HEK293T (cell line): ENCODE results near the gene MIOX.

Source experiments
- CTCF ChIA-PET: fragments of 350-600 bp; formaldehyde crosslinking; extraction: SDS; loops from one replicate; lab custom pipeline; 2021; ENCODE audit warnings: antibody characterized with exemption, inconsistent platforms; lab: Yijun Ruan, JAX
- POLR2A ChIA-PET: fragments of 350-600 bp; formaldehyde crosslinking; extraction: SDS; loops from one replicate; lab custom pipeline; 2020; ENCODE audit warnings: antibody characterized with exemption, inconsistent platforms; lab: Yijun Ruan, JAX
- DNase-seq: peaks from one replicate; pipeline ENCODE4 v3.0.0; 2012; ENCODE audit warnings: mixed read lengths; ENCODE audit errors: extremely low spot score
- ARNT ChIP-seq: fragments of 450-650 bp; IDR thresholded peaks from 2 replicates; pipeline ENCODE4 v1.6.1; 2017; ENCODE audit warnings: mild to moderate bottlenecking
- BHLHE40 ChIP-seq: fragments of 450-650 bp; IDR thresholded peaks from 2 replicates; pipeline ENCODE4 v1.6.1; 2016; ENCODE audit warnings: mild to moderate bottlenecking, moderate library complexity, borderline replicate concordance
- CTBP1 ChIP-seq: fragments of 450-650 bp; IDR thresholded peaks from 2 replicates; pipeline ENCODE4 v1.6.1; 2016; ENCODE audit warnings: borderline replicate concordance
- ELF4 ChIP-seq: fragments of 450-650 bp; IDR thresholded peaks from 2 replicates; pipeline ENCODE4 v1.6.1; 2017; ENCODE audit warnings: antibody characterized with exemption
- FOXA1 ChIP-seq: fragments of 450-650 bp; IDR thresholded peaks from 2 replicates; pipeline ENCODE4 v1.6.1; 2016; ENCODE audit warnings: mild to moderate bottlenecking
- FOXK2 ChIP-seq: fragments of 450-650 bp; IDR thresholded peaks from 2 replicates; pipeline ENCODE4 v1.6.1; 2016; ENCODE audit warnings: mild to moderate bottlenecking
- FOXM1 ChIP-seq: fragments of 450-650 bp; IDR thresholded peaks from 2 replicates; pipeline ENCODE4 v1.6.1; 2017; ENCODE audit warnings: mild to moderate bottlenecking, borderline replicate concordance
- HDGF ChIP-seq: fragments of 450-650 bp; IDR thresholded peaks from 2 replicates; pipeline ENCODE4 v1.6.1; 2017; ENCODE audit warnings: antibody characterized with exemption, borderline replicate concordance
- L3MBTL2 ChIP-seq: fragments of 450-650 bp; conservative IDR thresholded peaks from 2 replicates; pipeline ENCODE4 v1.6.1; 2016; ENCODE audit warnings: mild to moderate bottlenecking
- LEF1 ChIP-seq: fragments of 450-650 bp; IDR thresholded peaks from 2 replicates; pipeline ENCODE4 v1.6.1; 2017; ENCODE audit warnings: mild to moderate bottlenecking, borderline replicate concordance
- NFRKB ChIP-seq: fragments of 450-650 bp; IDR thresholded peaks from 2 replicates; pipeline ENCODE4 v1.6.1; 2016; ENCODE audit warnings: mild to moderate bottlenecking, moderate library complexity
- SP1 ChIP-seq: fragments of 450-650 bp; IDR thresholded peaks from 2 replicates; pipeline ENCODE4 v1.6.1; 2017
- SUZ12 ChIP-seq: fragments of 450-650 bp; IDR thresholded peaks from 2 replicates; pipeline ENCODE4 v1.6.1; 2016; ENCODE audit warnings: mild to moderate bottlenecking
- TARDBP ChIP-seq: fragments of 450-650 bp; IDR thresholded peaks from 2 replicates; pipeline ENCODE4 v1.6.1; 2016
- ZNF384 ChIP-seq: fragments of 450-650 bp; IDR thresholded peaks from 2 replicates; pipeline ENCODE4 v1.6.1; 2016
- TF ChIP-seq, protein P1 (sequence below): fragments of 450-650 bp; IDR thresholded peaks from 2 replicates; pipeline ENCODE4 v1.6.1; 2016

MIOX gene

DNA sequence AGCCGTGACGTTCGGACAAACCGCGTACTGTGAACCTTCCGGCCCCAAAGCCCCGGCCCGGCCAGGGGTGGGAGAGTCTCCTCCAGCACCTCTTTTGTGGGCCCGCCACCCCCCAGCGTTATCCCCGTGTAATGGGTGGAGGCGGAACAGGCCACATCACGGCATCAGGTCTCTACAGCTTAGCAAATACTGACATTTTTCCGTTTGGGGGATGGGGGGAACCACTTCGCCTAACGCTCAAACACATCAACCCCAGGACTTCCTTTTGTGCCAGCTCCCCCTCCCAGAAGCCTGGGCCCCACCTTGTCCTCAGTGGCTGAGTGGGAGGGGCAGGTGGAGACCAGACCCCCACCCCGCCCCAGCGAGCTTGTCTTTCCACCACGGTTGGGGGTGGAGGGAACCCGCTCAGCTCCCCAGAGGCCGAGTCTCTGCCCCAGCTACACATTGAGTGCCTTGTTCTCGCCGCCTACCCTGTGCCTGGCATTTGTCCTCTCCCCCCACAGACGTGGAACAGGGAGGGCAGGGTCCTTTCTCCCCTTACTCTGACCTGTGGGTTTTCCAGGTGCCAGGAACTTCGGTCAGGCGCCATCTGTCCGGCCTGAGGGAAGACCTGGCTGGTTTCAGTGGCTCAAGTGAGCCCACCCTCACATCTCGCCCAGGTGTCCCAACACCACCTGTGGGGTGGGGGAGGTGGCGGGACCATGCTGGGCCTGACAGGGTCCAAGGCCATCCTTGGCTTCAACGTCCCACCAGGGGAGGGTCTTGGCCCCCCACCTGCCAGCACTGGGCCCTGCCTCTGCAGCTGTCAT is 41.4 kb upstream of the MIOX start:
- DNase-seq, result no peak
- POLR2A ChIA-PET, result interaction anchor here (1.8 kb wide), 1 partner anchor 10 kb away, joined by 7 read pairs; no protein-coding TSS in a partner anchor
- TF ChIP-seq BHLHE40 (no peak), TARDBP (no peak), CTBP1 (no peak), SP1 (no peak), NFRKB (no peak), ARNT (no peak), L3MBTL2 (no peak), LEF1 (no peak), ZNF384 (no peak), SUZ12 (no peak)
- TF ChIP-seq, protein P1, sequence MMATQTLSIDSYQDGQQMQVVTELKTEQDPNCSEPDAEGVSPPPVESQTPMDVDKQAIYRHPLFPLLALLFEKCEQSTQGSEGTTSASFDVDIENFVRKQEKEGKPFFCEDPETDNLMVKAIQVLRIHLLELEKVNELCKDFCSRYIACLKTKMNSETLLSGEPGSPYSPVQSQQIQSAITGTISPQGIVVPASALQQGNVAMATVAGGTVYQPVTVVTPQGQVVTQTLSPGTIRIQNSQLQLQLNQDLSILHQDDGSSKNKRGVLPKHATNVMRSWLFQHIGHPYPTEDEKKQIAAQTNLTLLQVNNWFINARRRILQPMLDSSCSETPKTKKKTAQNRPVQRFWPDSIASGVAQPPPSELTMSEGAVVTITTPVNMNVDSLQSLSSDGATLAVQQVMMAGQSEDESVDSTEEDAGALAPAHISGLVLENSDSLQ, result no peak
- CTCF ChIA-PET, result no interaction called here

DNA sequence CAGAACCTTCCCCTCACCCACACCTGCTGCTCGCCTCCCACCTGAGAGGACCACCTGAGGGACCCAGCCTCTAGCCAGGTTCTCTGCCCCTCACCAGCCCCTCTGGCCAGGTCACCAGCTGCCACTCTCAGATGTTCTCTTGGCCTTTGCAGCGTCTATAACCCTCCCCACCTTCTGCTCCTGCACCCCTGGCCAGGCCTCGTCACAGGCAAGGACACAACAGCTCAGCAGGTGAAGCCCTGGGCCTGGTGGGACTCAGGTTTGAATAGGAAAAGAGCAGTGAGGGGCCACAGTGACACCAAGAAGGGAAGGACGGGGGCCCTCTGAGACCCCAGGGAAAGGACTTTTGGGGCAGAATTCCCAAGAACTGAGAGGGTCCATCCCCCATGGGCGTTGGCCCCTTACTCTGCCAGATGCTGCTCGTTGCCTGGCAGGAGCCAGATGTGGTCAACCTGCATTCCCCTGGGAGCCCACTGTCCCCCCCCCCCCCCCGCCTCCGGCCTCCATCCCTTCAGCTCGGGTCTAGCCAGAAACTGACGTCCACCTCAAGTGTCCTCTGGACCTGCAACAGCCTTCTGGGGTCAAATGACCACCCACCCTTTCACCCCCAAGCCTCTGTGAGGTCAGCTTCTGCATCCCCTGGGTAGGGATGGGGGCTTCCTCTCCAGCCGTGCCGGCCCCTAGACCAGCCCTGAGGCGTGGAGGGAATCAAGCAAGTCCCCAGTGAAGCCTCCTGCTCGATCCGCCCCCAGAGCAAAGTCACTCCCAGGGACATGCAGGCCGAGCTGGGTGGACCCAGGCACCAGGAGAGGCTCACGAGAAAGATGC is 40.6 kb upstream of the MIOX start:
- no peak for DNase-seq
- CTCF ChIA-PET, result no interaction called here
- POLR2A ChIA-PET, result interaction anchor here (1.8 kb wide), 1 partner anchor 11 kb away, joined by 7 read pairs; no protein-coding TSS in a partner anchor
- TF ChIP-seq TARDBP, result no peak

DNA sequence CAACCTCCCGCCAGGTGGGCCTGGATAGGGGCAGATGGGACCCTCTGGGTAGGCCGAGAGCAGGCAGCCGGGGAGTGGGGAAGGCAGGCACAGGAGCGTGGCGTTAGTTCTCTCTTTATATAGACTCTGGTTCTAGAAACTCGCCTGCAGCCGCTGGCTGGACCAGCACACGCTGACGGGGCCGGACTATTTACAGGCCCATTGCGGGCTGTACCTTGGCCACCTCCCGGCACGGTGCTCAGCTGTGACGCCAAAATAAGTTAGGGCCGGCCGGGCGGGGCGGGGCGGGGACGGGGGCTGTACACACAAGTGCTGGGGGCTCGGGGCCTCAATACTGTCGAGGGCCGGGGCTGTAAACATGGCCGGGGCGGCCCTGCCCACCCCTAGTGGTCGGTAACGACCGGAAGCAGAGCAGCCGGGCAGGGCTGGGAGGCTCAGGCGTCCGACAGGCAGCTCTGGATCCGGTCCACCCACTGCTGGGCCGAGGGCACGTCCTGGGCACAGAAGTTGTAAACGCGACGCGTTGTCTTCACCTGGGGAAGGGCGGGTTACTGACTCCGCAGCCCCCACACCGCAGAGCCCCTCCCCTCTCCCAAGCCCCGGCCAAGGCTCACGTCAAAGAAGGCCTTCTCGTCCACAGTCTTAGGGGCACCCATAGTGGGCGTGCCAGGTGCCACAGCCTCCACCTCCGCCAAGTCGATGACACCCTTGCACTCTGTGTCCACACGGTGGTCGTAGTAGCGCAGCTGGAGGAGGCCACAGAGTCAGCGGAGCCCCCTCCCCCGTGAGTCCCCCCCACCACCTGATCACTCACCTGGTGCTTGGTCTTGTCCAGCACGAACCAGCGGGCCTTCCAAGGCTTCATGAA is 39.7 kb upstream of the MIOX start:
- no peak for DNase-seq
- TF ChIP-seq TARDBP, result no peak
- TF ChIP-seq ELF4, result no peak
- TF ChIP-seq SP1, result no peak
- TF ChIP-seq ARNT, result no peak
- no peak for TF ChIP-seq HDGF
- TF ChIP-seq FOXM1, result no peak
- no peak for TF ChIP-seq FOXK2
- no peak for TF ChIP-seq ZNF384
- no peak for TF ChIP-seq NFRKB
- TF ChIP-seq L3MBTL2, result no peak
- no peak for TF ChIP-seq SUZ12
- no peak for TF ChIP-seq LEF1
- no peak for TF ChIP-seq BHLHE40
- no peak for TF ChIP-seq CTBP1
- no peak for TF ChIP-seq FOXA1
- TF ChIP-seq, protein P1, result no peak
- ChIA-PET POLR2A (no interaction called here), CTCF (no interaction called here)

DNA sequence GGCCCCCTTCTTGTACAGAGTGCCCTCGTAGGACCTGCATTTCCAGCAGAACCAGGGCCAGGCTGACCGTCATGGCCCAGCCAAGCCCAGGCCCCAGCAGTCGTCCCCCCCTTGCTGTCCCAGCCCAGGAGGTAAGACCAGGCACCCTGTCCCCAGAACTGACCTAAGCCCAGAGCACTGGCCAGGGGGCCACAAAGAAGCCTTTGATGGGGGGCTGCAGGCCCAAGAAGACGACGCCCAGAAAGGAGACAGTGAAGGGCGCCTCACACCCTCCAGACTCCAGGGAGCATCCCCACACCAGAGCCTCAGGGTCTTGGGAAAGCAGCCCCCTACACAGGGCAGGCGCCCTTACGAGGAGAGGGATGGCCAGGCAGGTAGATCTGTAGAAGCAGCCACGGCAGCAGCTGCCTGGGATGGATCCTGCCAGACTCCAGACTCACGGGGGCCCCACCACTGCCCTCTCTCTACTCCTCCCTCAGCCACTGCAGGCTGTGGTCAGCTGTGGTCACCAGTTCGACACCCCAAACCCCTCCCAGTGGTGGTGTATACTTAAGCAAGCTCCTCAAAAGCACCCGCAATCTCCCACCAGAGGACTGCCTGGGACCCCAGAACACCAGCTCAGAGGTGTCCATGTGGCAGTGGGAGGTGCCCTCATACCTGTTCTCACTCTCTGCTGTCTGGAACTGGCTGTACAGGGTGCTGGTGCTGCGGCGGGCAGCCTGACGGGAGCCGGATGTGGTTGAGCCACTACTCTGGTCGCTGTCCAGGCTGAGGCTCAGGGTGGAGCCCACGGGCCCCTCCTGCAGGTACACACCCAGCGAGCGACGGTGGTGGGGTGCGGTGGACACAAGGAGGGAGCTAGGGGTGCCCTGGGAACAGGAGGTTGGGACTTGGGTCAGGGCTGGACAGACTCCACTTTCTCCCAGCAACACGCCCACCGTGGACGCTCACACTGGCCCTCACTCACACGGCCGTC is 38.8 kb upstream of the MIOX start:
- TF ChIP-seq FOXA1 (no peak), FOXM1 (no peak), ARNT (no peak), CTBP1 (no peak), SP1 (no peak), BHLHE40 (no peak), ELF4 (no peak), SUZ12 (no peak), ZNF384 (no peak), TARDBP (no peak), LEF1 (no peak), L3MBTL2 (no peak), HDGF (no peak), FOXK2 (no peak), NFRKB (no peak)
- TF ChIP-seq, protein P1, result no peak
- ChIA-PET CTCF (no interaction called here), POLR2A (no interaction called here)
- no peak for DNase-seq

DNA sequence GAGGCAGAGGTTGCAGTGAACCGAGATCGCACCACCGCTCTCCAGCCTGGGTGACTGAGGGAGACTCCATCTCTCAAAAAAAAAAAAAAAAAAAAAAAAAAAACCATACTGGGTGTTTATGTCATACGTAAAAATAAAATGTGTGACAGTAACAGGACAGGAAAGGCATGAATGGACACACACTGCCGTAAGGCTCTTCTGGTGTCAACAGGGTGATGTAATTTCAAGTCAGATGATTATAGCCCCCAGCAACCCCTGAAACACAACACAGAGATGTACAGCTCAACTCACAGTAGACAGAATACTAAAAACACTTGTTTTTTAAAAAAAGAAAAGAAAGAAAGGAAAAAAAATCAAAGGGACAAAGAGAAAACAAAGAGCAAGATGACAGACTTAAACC is 34.0 kb upstream of the MIOX start:
- no peak for TF ChIP-seq ZNF384
- no peak for TF ChIP-seq HDGF
- TF ChIP-seq, protein P1, result no peak
- TF ChIP-seq ELF4, result no peak
- TF ChIP-seq FOXA1, result no peak
- TF ChIP-seq TARDBP, result no peak
- no peak for TF ChIP-seq FOXK2
- TF ChIP-seq CTBP1, result no peak
- CTCF ChIA-PET, result no interaction called here
- POLR2A ChIA-PET, result no interaction called here
- DNase-seq, result no peak
